HEK293 (cell line): ENCODE measurements around the gene FAM83C.

ENCODE experiments used
- REST ChIP-seq: fragments of 450-650 bp; formaldehyde crosslinking; IDR thresholded peaks from 2 replicates; pipeline ENCODE4 v1.5.1; 2016; ENCODE audit warnings: missing biosample characterization, missing genetic modification characterization
- ZBTB49 ChIP-seq: fragments of 450-650 bp; formaldehyde crosslinking; IDR thresholded peaks from 2 replicates; pipeline ENCODE4 v1.5.1; 2016; ENCODE audit warnings: missing biosample characterization, missing genetic modification characterization, low read depth
- ZEB2 ChIP-seq: fragments of 450-650 bp; formaldehyde crosslinking; IDR thresholded peaks from 2 replicates; pipeline ENCODE4 v1.5.1; 2016; ENCODE audit warnings: missing biosample characterization, missing genetic modification characterization
- ZNF148 ChIP-seq: fragments of 450-650 bp; formaldehyde crosslinking; IDR thresholded peaks from 2 replicates; pipeline ENCODE4 v1.5.0; 2017; ENCODE audit warnings: missing biosample characterization, missing genetic modification characterization, borderline replicate concordance
- ZNF184 ChIP-seq: fragments of 450-650 bp; IDR thresholded peaks from 2 replicates; pipeline ENCODE4 v1.5.1; 2018; ENCODE audit warnings: missing biosample characterization, mild to moderate bottlenecking, missing genetic modification characterization
- ZNF239 ChIP-seq: fragments of 450-650 bp; formaldehyde crosslinking; IDR thresholded peaks from 2 replicates; pipeline ENCODE4 v1.5.1; 2016; ENCODE audit warnings: missing biosample characterization, missing genetic modification characterization
- ZNF335 ChIP-seq: fragments of 450-650 bp; formaldehyde crosslinking; conservative IDR thresholded peaks from 2 replicates; pipeline ENCODE4 v1.5.1; 2016; ENCODE audit warnings: missing biosample characterization, missing genetic modification characterization
- ZNF416 ChIP-seq: fragments of 450-650 bp; formaldehyde crosslinking; IDR thresholded peaks from 2 replicates; pipeline ENCODE4 v1.5.1; 2016; ENCODE audit warnings: missing biosample characterization, missing genetic modification characterization
- ZNF514 ChIP-seq: fragments of 450-650 bp; formaldehyde crosslinking; IDR thresholded peaks from 2 replicates; pipeline ENCODE4 v1.5.1; 2016; ENCODE audit warnings: missing biosample characterization, missing genetic modification characterization
- ZNF530 ChIP-seq: fragments of 450-650 bp; formaldehyde crosslinking; IDR thresholded peaks from 2 replicates; pipeline ENCODE4 v1.5.1; 2016; ENCODE audit warnings: low read depth, missing biosample characterization, missing genetic modification characterization
- ZNF544 ChIP-seq: fragments of 450-650 bp; formaldehyde crosslinking; IDR thresholded peaks from 2 replicates; pipeline ENCODE4 v1.5.0; 2017; ENCODE audit warnings: missing biosample characterization, missing genetic modification characterization
- ZNF624 ChIP-seq: fragments of 450-650 bp; formaldehyde crosslinking; IDR thresholded peaks from 2 replicates; pipeline ENCODE4 v1.5.1; 2017; ENCODE audit warnings: missing biosample characterization, missing genetic modification characterization
- TF ChIP-seq, protein P1 (sequence below): fragments of 450-650 bp; formaldehyde crosslinking; IDR thresholded peaks from 2 replicates; pipeline ENCODE4 v1.5.1; 2016; ENCODE audit warnings: missing biosample characterization, missing genetic modification characterization, borderline replicate concordance
- TF ChIP-seq, protein P2 (sequence below): fragments of 450-650 bp; formaldehyde crosslinking; IDR thresholded peaks from 2 replicates; pipeline ENCODE4 v1.5.1; 2016; ENCODE audit warnings: missing biosample characterization, missing genetic modification characterization
- TF ChIP-seq, protein P3 (sequence below): fragments of 450-650 bp; formaldehyde crosslinking; IDR thresholded peaks from 2 replicates; pipeline ENCODE4 v1.5.1; 2016; ENCODE audit warnings: missing biosample characterization, missing genetic modification characterization

Gene FAM83C

GRCh38 chr20:35319192-35319870, 27.1 kb upstream of the FAM83C start (continued):
- TF ChIP-seq, protein P1, sequence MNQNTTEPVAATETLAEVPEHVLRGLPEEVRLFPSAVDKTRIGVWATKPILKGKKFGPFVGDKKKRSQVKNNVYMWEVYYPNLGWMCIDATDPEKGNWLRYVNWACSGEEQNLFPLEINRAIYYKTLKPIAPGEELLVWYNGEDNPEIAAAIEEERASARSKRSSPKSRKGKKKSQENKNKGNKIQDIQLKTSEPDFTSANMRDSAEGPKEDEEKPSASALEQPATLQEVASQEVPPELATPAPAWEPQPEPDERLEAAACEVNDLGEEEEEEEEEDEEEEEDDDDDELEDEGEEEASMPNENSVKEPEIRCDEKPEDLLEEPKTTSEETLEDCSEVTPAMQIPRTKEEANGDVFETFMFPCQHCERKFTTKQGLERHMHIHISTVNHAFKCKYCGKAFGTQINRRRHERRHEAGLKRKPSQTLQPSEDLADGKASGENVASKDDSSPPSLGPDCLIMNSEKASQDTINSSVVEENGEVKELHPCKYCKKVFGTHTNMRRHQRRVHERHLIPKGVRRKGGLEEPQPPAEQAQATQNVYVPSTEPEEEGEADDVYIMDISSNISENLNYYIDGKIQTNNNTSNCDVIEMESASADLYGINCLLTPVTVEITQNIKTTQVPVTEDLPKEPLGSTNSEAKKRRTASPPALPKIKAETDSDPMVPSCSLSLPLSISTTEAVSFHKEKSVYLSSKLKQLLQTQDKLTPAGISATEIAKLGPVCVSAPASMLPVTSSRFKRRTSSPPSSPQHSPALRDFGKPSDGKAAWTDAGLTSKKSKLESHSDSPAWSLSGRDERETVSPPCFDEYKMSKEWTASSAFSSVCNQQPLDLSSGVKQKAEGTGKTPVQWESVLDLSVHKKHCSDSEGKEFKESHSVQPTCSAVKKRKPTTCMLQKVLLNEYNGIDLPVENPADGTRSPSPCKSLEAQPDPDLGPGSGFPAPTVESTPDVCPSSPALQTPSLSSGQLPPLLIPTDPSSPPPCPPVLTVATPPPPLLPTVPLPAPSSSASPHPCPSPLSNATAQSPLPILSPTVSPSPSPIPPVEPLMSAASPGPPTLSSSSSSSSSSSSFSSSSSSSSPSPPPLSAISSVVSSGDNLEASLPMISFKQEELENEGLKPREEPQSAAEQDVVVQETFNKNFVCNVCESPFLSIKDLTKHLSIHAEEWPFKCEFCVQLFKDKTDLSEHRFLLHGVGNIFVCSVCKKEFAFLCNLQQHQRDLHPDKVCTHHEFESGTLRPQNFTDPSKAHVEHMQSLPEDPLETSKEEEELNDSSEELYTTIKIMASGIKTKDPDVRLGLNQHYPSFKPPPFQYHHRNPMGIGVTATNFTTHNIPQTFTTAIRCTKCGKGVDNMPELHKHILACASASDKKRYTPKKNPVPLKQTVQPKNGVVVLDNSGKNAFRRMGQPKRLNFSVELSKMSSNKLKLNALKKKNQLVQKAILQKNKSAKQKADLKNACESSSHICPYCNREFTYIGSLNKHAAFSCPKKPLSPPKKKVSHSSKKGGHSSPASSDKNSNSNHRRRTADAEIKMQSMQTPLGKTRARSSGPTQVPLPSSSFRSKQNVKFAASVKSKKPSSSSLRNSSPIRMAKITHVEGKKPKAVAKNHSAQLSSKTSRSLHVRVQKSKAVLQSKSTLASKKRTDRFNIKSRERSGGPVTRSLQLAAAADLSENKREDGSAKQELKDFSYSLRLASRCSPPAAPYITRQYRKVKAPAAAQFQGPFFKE (tag by site-specific recombination): no peak
- TF ChIP-seq ZNF335: peak; percentile 82
- TF ChIP-seq ZNF530 (tag by site-specific recombination): no peak
- no peak for TF ChIP-seq ZBTB49 (tag by site-specific recombination)
- peak; percentile 11; the same call in 1 of the 2 replicates for TF ChIP-seq ZNF239 (tag by site-specific recombination)
- TF ChIP-seq ZNF544 (tag by site-specific recombination): no peak
- no peak; the same call in 1 of the 2 replicates for TF ChIP-seq REST
- TF ChIP-seq ZEB2 (tag by site-specific recombination): peak; percentile 96
- no peak for TF ChIP-seq ZNF514
- TF ChIP-seq, protein P2, sequence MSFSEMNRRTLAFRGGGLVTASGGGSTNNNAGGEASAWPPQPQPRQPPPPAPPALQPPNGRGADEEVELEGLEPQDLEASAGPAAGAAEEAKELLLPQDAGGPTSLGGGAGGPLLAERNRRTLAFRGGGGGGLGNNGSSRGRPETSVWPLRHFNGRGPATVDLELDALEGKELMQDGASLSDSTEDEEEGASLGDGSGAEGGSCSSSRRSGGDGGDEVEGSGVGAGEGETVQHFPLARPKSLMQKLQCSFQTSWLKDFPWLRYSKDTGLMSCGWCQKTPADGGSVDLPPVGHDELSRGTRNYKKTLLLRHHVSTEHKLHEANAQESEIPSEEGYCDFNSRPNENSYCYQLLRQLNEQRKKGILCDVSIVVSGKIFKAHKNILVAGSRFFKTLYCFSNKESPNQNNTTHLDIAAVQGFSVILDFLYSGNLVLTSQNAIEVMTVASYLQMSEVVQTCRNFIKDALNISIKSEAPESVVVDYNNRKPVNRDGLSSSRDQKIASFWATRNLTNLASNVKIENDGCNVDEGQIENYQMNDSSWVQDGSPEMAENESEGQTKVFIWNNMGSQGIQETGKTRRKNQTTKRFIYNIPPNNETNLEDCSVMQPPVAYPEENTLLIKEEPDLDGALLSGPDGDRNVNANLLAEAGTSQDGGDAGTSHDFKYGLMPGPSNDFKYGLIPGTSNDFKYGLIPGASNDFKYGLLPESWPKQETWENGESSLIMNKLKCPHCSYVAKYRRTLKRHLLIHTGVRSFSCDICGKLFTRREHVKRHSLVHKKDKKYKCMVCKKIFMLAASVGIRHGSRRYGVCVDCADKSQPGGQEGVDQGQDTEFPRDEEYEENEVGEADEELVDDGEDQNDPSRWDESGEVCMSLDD (tag by site-specific recombination): no peak
- peak; percentile 52 for TF ChIP-seq ZNF184
- no peak for TF ChIP-seq ZNF624 (tag by site-specific recombination)
- TF ChIP-seq, protein P3, sequence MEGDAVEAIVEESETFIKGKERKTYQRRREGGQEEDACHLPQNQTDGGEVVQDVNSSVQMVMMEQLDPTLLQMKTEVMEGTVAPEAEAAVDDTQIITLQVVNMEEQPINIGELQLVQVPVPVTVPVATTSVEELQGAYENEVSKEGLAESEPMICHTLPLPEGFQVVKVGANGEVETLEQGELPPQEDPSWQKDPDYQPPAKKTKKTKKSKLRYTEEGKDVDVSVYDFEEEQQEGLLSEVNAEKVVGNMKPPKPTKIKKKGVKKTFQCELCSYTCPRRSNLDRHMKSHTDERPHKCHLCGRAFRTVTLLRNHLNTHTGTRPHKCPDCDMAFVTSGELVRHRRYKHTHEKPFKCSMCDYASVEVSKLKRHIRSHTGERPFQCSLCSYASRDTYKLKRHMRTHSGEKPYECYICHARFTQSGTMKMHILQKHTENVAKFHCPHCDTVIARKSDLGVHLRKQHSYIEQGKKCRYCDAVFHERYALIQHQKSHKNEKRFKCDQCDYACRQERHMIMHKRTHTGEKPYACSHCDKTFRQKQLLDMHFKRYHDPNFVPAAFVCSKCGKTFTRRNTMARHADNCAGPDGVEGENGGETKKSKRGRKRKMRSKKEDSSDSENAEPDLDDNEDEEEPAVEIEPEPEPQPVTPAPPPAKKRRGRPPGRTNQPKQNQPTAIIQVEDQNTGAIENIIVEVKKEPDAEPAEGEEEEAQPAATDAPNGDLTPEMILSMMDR: no peak
- no peak for TF ChIP-seq ZNF148 (tag by site-specific recombination)
- TF ChIP-seq ZNF416: no peak
